ENCODE results near the gene BLMH.

Gene BLMH

GRCh38 chr17:30274887-30275286 lies 16.9 kb downstream of the BLMH start:
- no peaks in the 10 kb centered on the region for H3K4me1 ChIP-seq (ENCODE audit: insufficient read depth, low read length)
- H3K36me3 ChIP-seq (ENCODE audit: insufficient read depth, low read length): peaks cover 51% of the 10 kb centered on the region
- no peak overlapping the region for H3K4me3 ChIP-seq (ENCODE audit: low read depth in 1 of 2, low read length in 2 of 2)
- H3K27me3 ChIP-seq (ENCODE audit: control insufficient read depth in 1 of 2, insufficient read depth in 2 of 2, low read length in 2 of 2): no peaks in the 10 kb centered on the region
- no peak overlapping the region for H3K9ac ChIP-seq (ENCODE audit: low read length)
- H3K9me3 ChIP-seq (ENCODE audit: low read length): no peaks in the 10 kb centered on the region
- H3K27ac ChIP-seq (ENCODE audit: low read depth, low read length): no peak overlapping the region

GRCh38 chr17:30273373-30273772 lies 18.4 kb downstream of the BLMH start:
- Histone ChIP-seq H3K36me3 (ENCODE audit: insufficient read depth, low read length) (peaks cover 57% of the 10 kb centered on the region), H3K9me3 (ENCODE audit: low read length) (no peaks in the 10 kb centered on the region), H3K27me3 (ENCODE audit: control insufficient read depth in 1 of 2, insufficient read depth in 2 of 2, low read length in 2 of 2) (no peaks in the 10 kb centered on the region), H3K9ac (ENCODE audit: low read length) (no peak overlapping the region), H3K4me1 (ENCODE audit: insufficient read depth, low read length) (no peaks in the 10 kb centered on the region), H3K27ac (ENCODE audit: low read depth, low read length) (no peak overlapping the region), H3K4me3 (ENCODE audit: low read depth in 1 of 2, low read length in 2 of 2) (no peak overlapping the region)

- H3K36me3 ChIP-seq (ENCODE audit: insufficient read depth, low read length): peaks cover 65% of the 10 kb centered on the region
- no peaks in the 10 kb centered on the region for H3K4me1 ChIP-seq (ENCODE audit: insufficient read depth, low read length)
- H3K9me3 ChIP-seq (ENCODE audit: low read length): no peaks in the 10 kb centered on the region
- H3K27ac ChIP-seq (ENCODE audit: low read depth, low read length): no peak overlapping the region
- H3K27me3 ChIP-seq (ENCODE audit: control insufficient read depth in 1 of 2, insufficient read depth in 2 of 2, low read length in 2 of 2): no peaks in the 10 kb centered on the region
- H3K4me3 ChIP-seq (ENCODE audit: low read depth in 1 of 2, low read length in 2 of 2): no peak overlapping the region
- no peak overlapping the region for H3K9ac ChIP-seq (ENCODE audit: low read length)
These were observed 20.6 kb downstream of the BLMH start for GRCh38 chr17:30271102-30271501.

- Histone ChIP-seq H3K36me3 (ENCODE audit: insufficient read depth, low read length) (peaks cover 61% of the 10 kb centered on the region), H3K9me3 (ENCODE audit: low read length) (no peaks in the 10 kb centered on the region), H3K27ac (ENCODE audit: low read depth, low read length) (no peak overlapping the region), H3K27me3 (ENCODE audit: control insufficient read depth in 1 of 2, insufficient read depth in 2 of 2, low read length in 2 of 2) (no peaks in the 10 kb centered on the region), H3K4me3 (ENCODE audit: low read depth in 1 of 2, low read length in 2 of 2) (no peak overlapping the region), H3K4me1 (ENCODE audit: insufficient read depth, low read length) (no peaks in the 10 kb centered on the region), H3K9ac (ENCODE audit: low read length) (no peak overlapping the region)
These were observed 24.1 kb downstream of the BLMH start for GRCh38 chr17:30267625-30268024.

- no peaks in the 10 kb centered on the region for H3K9me3 ChIP-seq (ENCODE audit: low read length)
- no peak overlapping the region for H3K9ac ChIP-seq (ENCODE audit: low read length)
- no peaks in the 10 kb centered on the region for H3K27me3 ChIP-seq (ENCODE audit: control insufficient read depth in 1 of 2, insufficient read depth in 2 of 2, low read length in 2 of 2)
- peaks cover 47% of the 10 kb centered on the region for H3K36me3 ChIP-seq (ENCODE audit: insufficient read depth, low read length)
- H3K4me1 ChIP-seq (ENCODE audit: insufficient read depth, low read length): no peaks in the 10 kb centered on the region
- no peak overlapping the region for H3K27ac ChIP-seq (ENCODE audit: low read depth, low read length)
- no peak overlapping the region for H3K4me3 ChIP-seq (ENCODE audit: low read depth in 1 of 2, low read length in 2 of 2)
These were observed 28.0 kb downstream of the BLMH start for GRCh38 chr17:30263552-30264333.

GRCh38 chr17:30256756-30257506 lies 34.8 kb downstream of the BLMH start:
- Histone ChIP-seq H3K27me3 (ENCODE audit: control insufficient read depth in 1 of 2, insufficient read depth in 2 of 2, low read length in 2 of 2) (no peaks in the 10 kb centered on the region), H3K4me1 (ENCODE audit: insufficient read depth, low read length) (no peaks in the 10 kb centered on the region), H3K9me3 (ENCODE audit: low read length) (no peaks in the 10 kb centered on the region), H3K36me3 (ENCODE audit: insufficient read depth, low read length) (peaks cover 26% of the 10 kb centered on the region), H3K27ac (ENCODE audit: low read depth, low read length) (no peak overlapping the region), H3K4me3 (ENCODE audit: low read depth in 1 of 2, low read length in 2 of 2) (no peak overlapping the region), H3K9ac (ENCODE audit: low read length) (no peak overlapping the region)

- no peaks in the 10 kb centered on the region for H3K27me3 ChIP-seq (ENCODE audit: control insufficient read depth in 1 of 2, insufficient read depth in 2 of 2, low read length in 2 of 2)
- no peak overlapping the region for H3K27ac ChIP-seq (ENCODE audit: low read depth, low read length)
- peaks cover 22% of the 10 kb centered on the region for H3K36me3 ChIP-seq (ENCODE audit: insufficient read depth, low read length)
These were observed 37.6 kb downstream of the BLMH start for GRCh38 chr17:30254150-30254549.

GRCh38 chr17:30253312-30253711 lies 38.4 kb downstream of the BLMH start:
- Histone ChIP-seq H3K9ac (ENCODE audit: low read length) (no peak overlapping the region), H3K27me3 (ENCODE audit: control insufficient read depth in 1 of 2, insufficient read depth in 2 of 2, low read length in 2 of 2) (no peaks in the 10 kb centered on the region), H3K27ac (ENCODE audit: low read depth, low read length) (no peak overlapping the region), H3K9me3 (ENCODE audit: low read length) (no peaks in the 10 kb centered on the region), H3K36me3 (ENCODE audit: insufficient read depth, low read length) (peaks cover 22% of the 10 kb centered on the region), H3K4me3 (ENCODE audit: low read depth in 1 of 2, low read length in 2 of 2) (no peak overlapping the region), H3K4me1 (ENCODE audit: insufficient read depth, low read length) (no peaks in the 10 kb centered on the region)

More at GRCh38 chr17:30254150-30254549, 37.6 kb downstream of the BLMH start:
- Histone ChIP-seq H3K9ac (ENCODE audit: low read length) (no peak overlapping the region), H3K4me3 (ENCODE audit: low read depth in 1 of 2, low read length in 2 of 2) (no peak overlapping the region), H3K9me3 (ENCODE audit: low read length) (no peaks in the 10 kb centered on the region), H3K4me1 (ENCODE audit: insufficient read depth, low read length) (no peaks in the 10 kb centered on the region)

GRCh38 chr17:30251931-30252330 lies 39.8 kb downstream of the BLMH start:
- Histone ChIP-seq H3K4me1 (ENCODE audit: insufficient read depth, low read length) (no peaks in the 10 kb centered on the region), H3K27ac (ENCODE audit: low read depth, low read length) (no peak overlapping the region), H3K27me3 (ENCODE audit: control insufficient read depth in 1 of 2, insufficient read depth in 2 of 2, low read length in 2 of 2) (no peaks in the 10 kb centered on the region), H3K4me3 (ENCODE audit: low read depth in 1 of 2, low read length in 2 of 2) (no peak overlapping the region), H3K36me3 (ENCODE audit: insufficient read depth, low read length) (peaks cover 25% of the 10 kb centered on the region), H3K9ac (ENCODE audit: low read length) (no peak overlapping the region), H3K9me3 (ENCODE audit: low read length) (no peaks in the 10 kb centered on the region)

GRCh38 chr17:30249460-30249859 lies 42.3 kb downstream of the BLMH start:
- H3K4me1 ChIP-seq (ENCODE audit: insufficient read depth, low read length): no peaks in the 10 kb centered on the region
- peaks cover 25% of the 10 kb centered on the region for H3K36me3 ChIP-seq (ENCODE audit: insufficient read depth, low read length)
- no peak overlapping the region for H3K4me3 ChIP-seq (ENCODE audit: low read depth in 1 of 2, low read length in 2 of 2)

GRCh38 chr17:30248786-30249185 lies 43.0 kb downstream of the BLMH start:
- no peaks in the 10 kb centered on the region for H3K4me1 ChIP-seq (ENCODE audit: insufficient read depth, low read length)
- H3K27me3 ChIP-seq (ENCODE audit: control insufficient read depth in 1 of 2, insufficient read depth in 2 of 2, low read length in 2 of 2): no peaks in the 10 kb centered on the region
- H3K27ac ChIP-seq (ENCODE audit: low read depth, low read length): no peak overlapping the region
- H3K4me3 ChIP-seq (ENCODE audit: low read depth in 1 of 2, low read length in 2 of 2): no peak overlapping the region
- H3K9me3 ChIP-seq (ENCODE audit: low read length): no peaks in the 10 kb centered on the region
- no peak overlapping the region for H3K9ac ChIP-seq (ENCODE audit: low read length)
- H3K36me3 ChIP-seq (ENCODE audit: insufficient read depth, low read length): peaks cover 25% of the 10 kb centered on the region

More at GRCh38 chr17:30249460-30249859, 42.3 kb downstream of the BLMH start:
- Histone ChIP-seq H3K9ac (ENCODE audit: low read length) (no peak overlapping the region), H3K27ac (ENCODE audit: low read depth, low read length) (no peak overlapping the region), H3K27me3 (ENCODE audit: control insufficient read depth in 1 of 2, insufficient read depth in 2 of 2, low read length in 2 of 2) (no peaks in the 10 kb centered on the region), H3K9me3 (ENCODE audit: low read length) (no peaks in the 10 kb centered on the region)

Data from muscle layer of colon (tissue), 2 donors.